ENCODE data around the gene LRIG1.

The LRIG1 gene

DNA sequence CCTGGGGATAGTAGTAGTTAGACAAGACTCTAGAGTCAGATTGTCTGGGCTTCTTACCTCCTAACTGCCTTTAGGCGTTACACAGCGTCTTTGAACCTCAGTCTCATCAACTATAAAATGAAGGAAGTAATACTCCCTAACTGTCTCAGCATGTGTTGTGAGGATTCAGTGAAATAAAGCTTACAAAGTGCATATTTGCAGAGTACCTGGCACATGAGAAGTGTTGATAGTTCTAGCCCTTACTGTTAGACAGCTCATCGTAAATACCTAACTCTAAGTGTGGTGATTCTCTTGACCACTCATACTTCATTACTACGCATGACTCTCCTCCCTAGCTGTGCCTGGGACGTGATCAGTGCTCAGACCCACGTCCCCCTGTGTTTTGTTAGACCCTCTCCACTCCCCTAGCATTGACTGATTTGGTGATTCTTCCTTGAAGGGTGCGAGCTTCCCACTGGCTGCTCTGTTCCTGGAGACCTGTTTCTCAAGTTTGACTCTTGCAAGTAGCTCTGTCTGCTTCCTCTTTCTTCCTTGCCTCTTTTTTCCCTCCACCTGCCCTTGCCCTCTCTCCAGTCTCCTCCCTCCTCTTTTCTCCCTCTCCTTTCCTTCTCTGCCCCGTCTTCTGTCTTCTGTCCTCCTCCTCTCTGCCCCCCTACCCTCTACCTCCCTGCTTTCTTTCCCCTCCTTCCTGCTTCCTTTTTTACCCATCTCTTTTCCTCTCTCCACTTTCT lies 155.8 kb downstream of the LRIG1 start (continued):
- TF ChIP-seq PATZ1 (CRISPR knock-in tag; IDR thresholded peaks at IDR 0.05; ENCODE audit: borderline replicate concordance) = no peak
- no peak for TF ChIP-seq ZNF8 (CRISPR knock-in tag; IDR thresholded peaks at IDR 0.05)
- no peak for TF ChIP-seq CSRNP3 (CRISPR knock-in tag; IDR thresholded peaks at IDR 0.05)

DNA sequence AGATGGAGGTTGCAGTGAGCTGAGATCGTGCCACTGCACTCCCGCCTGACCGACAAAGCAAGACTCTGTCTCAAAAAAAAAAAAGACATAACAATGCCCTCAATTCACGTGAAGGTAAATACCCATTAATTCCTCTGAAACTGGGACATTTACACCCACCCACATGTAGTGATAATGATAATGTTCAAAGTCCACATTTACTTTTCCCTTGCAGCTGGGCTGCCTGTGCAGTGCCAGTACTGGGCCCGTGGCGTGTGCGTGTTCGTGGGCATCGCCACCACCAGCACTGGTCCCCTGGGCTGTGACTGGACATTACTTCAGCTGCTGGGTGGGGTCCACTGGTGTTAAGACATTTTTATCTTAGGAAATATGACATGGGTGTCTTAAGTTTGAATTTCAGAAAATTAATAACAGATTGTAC lies 156.4 kb downstream of the LRIG1 start:
- ATAC-seq = no peak
- TF ChIP-seq CSRNP3 (CRISPR knock-in tag; IDR thresholded peaks at IDR 0.05) (no peak), ESRRG (CRISPR knock-in tag; IDR thresholded peaks at IDR 0.05) (no peak), ZNF8 (CRISPR knock-in tag; IDR thresholded peaks at IDR 0.05) (no peak), ZNF70 (CRISPR knock-in tag; IDR thresholded peaks at IDR 0.05) (no peak), CREB5 (CRISPR knock-in tag; IDR thresholded peaks at IDR 0.05; ENCODE audit: low read depth) (no peak), TCF4 (CRISPR knock-in tag; IDR thresholded peaks at IDR 0.05; ENCODE audit: borderline replicate concordance) (no peak), GLIS3 (CRISPR knock-in tag; IDR thresholded peaks at IDR 0.05) (no peak), CSDC2 (CRISPR knock-in tag; IDR thresholded peaks at IDR 0.05) (no peak), TOX (CRISPR knock-in tag; IDR thresholded peaks at IDR 0.05; ENCODE audit: borderline replicate concordance) (no peak), OSR1 (CRISPR knock-in tag; IDR thresholded peaks at IDR 0.05) (no peak)

GRCh38 chr3:66342717-66343356 lies 158.0 kb downstream of the LRIG1 start:
- no peak for ATAC-seq
- TF ChIP-seq TCF4 (CRISPR knock-in tag; IDR thresholded peaks at IDR 0.05; ENCODE audit: borderline replicate concordance) (no peak), ESRRG (CRISPR knock-in tag; IDR thresholded peaks at IDR 0.05) (no peak), ZNF565 (CRISPR knock-in tag; conservative IDR thresholded peaks at IDR 0.05; ENCODE audit: low read depth) (no peak), PATZ1 (CRISPR knock-in tag; IDR thresholded peaks at IDR 0.05; ENCODE audit: borderline replicate concordance) (no peak), GLIS3 (CRISPR knock-in tag; IDR thresholded peaks at IDR 0.05) (no peak), TOX (CRISPR knock-in tag; IDR thresholded peaks at IDR 0.05; ENCODE audit: borderline replicate concordance) (no peak), ARNTL (CRISPR knock-in tag; IDR thresholded peaks at IDR 0.05; ENCODE audit: borderline replicate concordance, low read depth) (no peak), CSRNP3 (CRISPR knock-in tag; IDR thresholded peaks at IDR 0.05) (no peak), ZNF8 (CRISPR knock-in tag; IDR thresholded peaks at IDR 0.05) (no peak), POU6F1 (CRISPR knock-in tag; IDR thresholded peaks at IDR 0.05; ENCODE audit: borderline replicate concordance, low read depth) (no peak), ZC3H10 (CRISPR knock-in tag; IDR thresholded peaks at IDR 0.05) (no peak), SNAI2 (CRISPR knock-in tag; IDR thresholded peaks at IDR 0.05) (no peak), ZFP30 (CRISPR knock-in tag; IDR thresholded peaks at IDR 0.05) (no peak), ZFP3 (CRISPR knock-in tag; IDR thresholded peaks at IDR 0.05) (no peak)
